Neural cell (in vitro differentiated cells): Measurements from ENCODE around the gene PIERCE2. TPM values are rescaled to one million over a fixed set of nuclear protein-coding genes. Genes with fewer than 3 reads are reported as not detected.

ENCODE experiments used
- polyA plus RNA-seq: library from polyadenylated mRNA; depleted of rRNA; stranded (reverse); fragments of >200 nt; gene quantifications from 2 replicates; pipeline ENCODE4 v1.2.3, GENCODE V29; 2014

PIERCE2 gene
- polyA plus RNA-seq, 1 donor from 2014 or later = 10.2 TPM

Other genes with a start within 250 kb of the PIERCE2 start
- 184 and 227 TPM in 2 replicates for gene RSL24D1, start 211.6 kb upstream of the PIERCE2 start, polyA plus RNA-seq
- 3.7 and 3.9 TPM in 2 replicates for gene RAB27A, start 118.7 kb upstream of the PIERCE2 start, polyA plus RNA-seq
- 14.5 and 16.4 TPM in 2 replicates for gene PIGBOS1, start 89.4 kb upstream of the PIERCE2 start, polyA plus RNA-seq
- 2.6 and 8.1 TPM in 2 replicates for gene PIGB, start 89.3 kb upstream of the PIERCE2 start, polyA plus RNA-seq
- 52.6 and 64.2 TPM in 2 replicates for gene CCPG1, start 136 bp upstream of the PIERCE2 start, polyA plus RNA-seq
- 8.5 and 16.9 TPM in 2 replicates for gene DNAAF4, start 99.7 kb downstream of the PIERCE2 start, polyA plus RNA-seq
- gene PYGO1, start 179.8 kb downstream of the PIERCE2 start, polyA plus RNA-seq = 25.0 and 27.6 TPM in 2 replicates